Umbilical cord (tissue), 2 donors: ENCODE results near the gene ZBTB47. TPM values are rescaled to one million over a fixed set of nuclear protein-coding genes. Genes with fewer than 3 reads are reported as not detected.
A peak's percentile ranks its signal among the peaks of the same experiment; 100 is the strongest.

ENCODE experiments used
- DNase-seq: peaks from one replicate; pipeline ENCODE4 v3.0.0-alpha.2; 2015; ENCODE audit warnings: low spot score
- total RNA-seq: library from RNA; depleted of rRNA; stranded (reverse); fragments of >200 nt; gene quantifications from one replicate; pipeline ENCODE4 v1.2.3, GENCODE V29; 2014; ENCODE audit warnings: low replicate concordance; ENCODE audit not compliant: insufficient read depth

Gene ZBTB47
- total RNA-seq, 1 donor from 2014 or later, result 49.8 TPM

- no peak for DNase-seq
Measured at GRCh38 chr3:42698911-42699230, 45.4 kb downstream of the ZBTB47 start.

- DNase-seq, result no peak
Measured at GRCh38 chr3:42699511-42699971, 46.0 kb downstream of the ZBTB47 start.

- DNase-seq, result no peak
Measured at GRCh38 chr3:42700366-42701288, 47.1 kb downstream of the ZBTB47 start.

GRCh38 chr3:42701371-42702065 is 48.0 kb downstream of the ZBTB47 start:
- peak; percentile 54 for DNase-seq

GRCh38 chr3:42702066-42702951 is 48.8 kb downstream of the ZBTB47 start, which contains the start of gene HHATL:
Gene HHATL (minus strand): TSS chr3:42702798. CDS start chr3:42700826, 1,972 bp downstream.
- DNase-seq, result no peak

- no peak for DNase-seq
Measured at GRCh38 chr3:42702982-42703694, 49.6 kb downstream of the ZBTB47 start.

- no peak for DNase-seq
Measured at GRCh38 chr3:42703695-42704025, 50.2 kb downstream of the ZBTB47 start.

- no peak for DNase-seq
Measured at GRCh38 chr3:42704136-42704841, 50.8 kb downstream of the ZBTB47 start.

GRCh38 chr3:42705058-42705767 is 51.7 kb downstream of the ZBTB47 start:
- DNase-seq, result no peak

- DNase-seq, result no peak
Measured at GRCh38 chr3:42705962-42706585, 52.6 kb downstream of the ZBTB47 start.

- DNase-seq, result no peak
Measured at GRCh38 chr3:42706721-42707619, 53.5 kb downstream of the ZBTB47 start.

GRCh38 chr3:42707620-42708355 is 54.3 kb downstream of the ZBTB47 start:
- no peak for DNase-seq

- DNase-seq, result no peak
Measured at GRCh38 chr3:42708611-42709151, 55.2 kb downstream of the ZBTB47 start.

GRCh38 chr3:42709621-42710020 is 56.1 kb downstream of the ZBTB47 start:
- DNase-seq, result no peak

- DNase-seq, result no peak
Measured at GRCh38 chr3:42710323-42711021, 57.0 kb downstream of the ZBTB47 start.

- DNase-seq, result no peak
Measured at GRCh38 chr3:42711491-42712343, 58.2 kb downstream of the ZBTB47 start.
